ENCODE measurements around the gene TMPRSS9.

Gene TMPRSS9

GRCh38 chr19:2362046-2362969 is 2.2 kb downstream of the TMPRSS9 start:
- DNase-seq (ENCODE audit: extremely low read depth, low read depth) = no peak
- H3K4me3 ChIP-seq (replicated peaks; ENCODE audit: low read depth, low read length) = no peak overlapping the region
- no peak for TF ChIP-seq CTCF (IDR thresholded peaks at IDR 0.05; ENCODE audit: low read depth, low read length, missing control alignments)

GRCh38 chr19:2362970-2363300 is 2.9 kb downstream of the TMPRSS9 start:
- no peak for TF ChIP-seq CTCF (IDR thresholded peaks at IDR 0.05; ENCODE audit: low read depth, low read length, missing control alignments)
- DNase-seq (ENCODE audit: extremely low read depth, low read depth) = no peak
- H3K4me3 ChIP-seq (replicated peaks; ENCODE audit: low read depth, low read length) = no peak overlapping the region

- DNase-seq (ENCODE audit: extremely low read depth, low read depth) = no peak
- no peak for TF ChIP-seq CTCF (IDR thresholded peaks at IDR 0.05; ENCODE audit: low read depth, low read length, missing control alignments)
- no peak overlapping the region for H3K4me3 ChIP-seq (replicated peaks; ENCODE audit: low read depth, low read length)
Observed at GRCh38 chr19:2363419-2363818, 3.4 kb downstream of the TMPRSS9 start.

- H3K4me3 ChIP-seq (replicated peaks; ENCODE audit: low read depth, low read length) = no peak overlapping the region
- DNase-seq (ENCODE audit: extremely low read depth, low read depth) = no peak
- no peak for TF ChIP-seq CTCF (IDR thresholded peaks at IDR 0.05; ENCODE audit: low read depth, low read length, missing control alignments)
Observed at GRCh38 chr19:2365201-2365970, 5.3 kb downstream of the TMPRSS9 start.

GRCh38 chr19:2371656-2372055 is 11.6 kb downstream of the TMPRSS9 start:
- TF ChIP-seq CTCF (IDR thresholded peaks at IDR 0.05; ENCODE audit: low read depth, low read length, missing control alignments) = no peak
- no peak overlapping the region for H3K4me3 ChIP-seq (replicated peaks; ENCODE audit: low read depth, low read length)
- no peak for DNase-seq (ENCODE audit: extremely low read depth, low read depth)

GRCh38 chr19:2372076-2372612 is 12.1 kb downstream of the TMPRSS9 start:
- no peak for TF ChIP-seq CTCF (IDR thresholded peaks at IDR 0.05; ENCODE audit: low read depth, low read length, missing control alignments)
- H3K4me3 ChIP-seq (replicated peaks; ENCODE audit: low read depth, low read length) = no peak overlapping the region
- no peak for DNase-seq (ENCODE audit: extremely low read depth, low read depth)
